ENCODE data around the gene C2orf76. TPM values are rescaled to one million over a fixed set of nuclear protein-coding genes. Genes with fewer than 3 reads are reported as not detected.

C2orf76 gene
- total and polyA plus RNA-seq, 2 of the 4 experiments (the other 2 are of a cell fraction), result 10.6 to 12.6 TPM

GRCh38 chr2:119264781-119265692, 101.6 kb downstream of the C2orf76 start:
- Histone ChIP-seq H3K4me2 (ENCODE audit: low read depth, low read length) (no peak overlapping the region), H3K4me3 (ENCODE audit: insufficient read depth, low read depth, low read length) (no peak overlapping the region), H2AFZ (replicated peaks; ENCODE audit: low read length, poor library complexity) (peak overlapping the region; percentile 54), H2AK9ac (replicated peaks; ENCODE audit: low read depth, low read length, poor library complexity) (peak overlapping the region; percentile 74), H4K91ac (ENCODE audit: insufficient read depth, low read depth, low read length) (no peak overlapping the region), H3K27ac (ENCODE audit: insufficient read depth, low read length) (no peak overlapping the region), H4K8ac (ENCODE audit: low read depth in 2 of 2, low read length in 2 of 2) (no peak overlapping the region), H2AK5ac (ENCODE audit: low read depth, low read length) (no peak overlapping the region), H2BK5ac (ENCODE audit: low read depth, low read length, poor library complexity, severe bottlenecking) (no peak overlapping the region), H3K18ac (ENCODE audit: low read depth, low read length) (no peak overlapping the region), H3K79me1 (ENCODE audit: low read depth in 1 of 2, low read length in 2 of 2) (no peaks in the 10 kb centered on the region), H2BK20ac (ENCODE audit: low read depth, low read length) (no peak overlapping the region), H3K14ac (replicated peaks; ENCODE audit: low read depth, low read length) (no peak overlapping the region), H3K56ac (ENCODE audit: extremely low read depth, insufficient read depth, low read length) (no peak overlapping the region), H3K4ac (ENCODE audit: low read depth, low read length) (no peak overlapping the region), H3K9me1 (ENCODE audit: insufficient read depth, low read length) (peaks cover 9% of the 10 kb centered on the region), H4K20me1 (ENCODE audit: insufficient read depth, low read length) (no peaks in the 10 kb centered on the region), H2BK120ac (ENCODE audit: low read depth, low read length) (no peak overlapping the region), H3K23ac (ENCODE audit: low read depth, low read length) (no peak overlapping the region), H4K5ac (ENCODE audit: low read depth, low read length) (no peak overlapping the region), H3K27me3 (ENCODE audit: control insufficient read depth, insufficient read depth, low read length) (no peaks in the 10 kb centered on the region), H3K9ac (ENCODE audit: low read depth, low read length) (no peak overlapping the region), H2BK15ac (ENCODE audit: low read depth, low read length) (no peak overlapping the region), H3K36me3 (ENCODE audit: control insufficient read depth, insufficient read depth, low read length) (no peaks in the 10 kb centered on the region), H3K4me1 (ENCODE audit: control insufficient read depth, insufficient read depth, low read length) (peaks cover 8% of the 10 kb centered on the region; the same call in 1 of the 2 replicates), H3K9me3 (ENCODE audit: control insufficient read depth, insufficient read depth, low read length) (no peaks in the 10 kb centered on the region)
- peak; percentile 96 for ATAC-seq (ENCODE audit: low read depth)
- in situ Hi-C loops (cut with MboI; ENCODE audit: low sequenced_read_pairs), result loop anchor here (25.0 kb wide), 1 partner anchor 103 kb away; the partner anchor contains the start of gene C1QL2
- intact Hi-C loops (cut with micrococcal nuclease), result loop anchor here (1.0 kb wide), 2 partner anchors 46 to 254 kb away; no protein-coding TSS in a partner anchor
- ChIA-PET CTCF (interaction anchor here (1.1 kb wide), 1 partner anchor 16 kb away, joined by 4 read pairs; no protein-coding TSS in a partner anchor), POLR2A (ENCODE audit: unreplicated experiment) (no interaction called here)
- no TSS peak for BruUV-seq (replicated peaks)
- peak; percentile 48 for DNase-seq
- 100% methylated on average over 1 of the region's 13 CpGs; no CpG with 5 or more reads in 1 of the 2 experiments for WGBS, 2 experiments (ENCODE audit: extremely low coverage in 2 of 2, insufficient read length in 1 of 2)
- dilution Hi-C loops (cut with HindIII; ENCODE audit: low sequenced_read_pairs, unreplicated experiment), result no loop called here
- TF ChIP-seq NFE2L2 (IDR thresholded peaks at IDR 0.05; ENCODE audit: low read depth, low read length) (no peak), MAFK (IDR thresholded peaks at IDR 0.05; ENCODE audit: low read depth, low read length) (no peak), MAZ (IDR thresholded peaks at IDR 0.05; ENCODE audit: borderline replicate concordance, low read depth, low read length) (no peak), RFX5 (IDR thresholded peaks at IDR 0.05; ENCODE audit: low read depth, low read length) (no peak), ELK1 (IDR thresholded peaks at IDR 0.05; ENCODE audit: borderline replicate concordance, low read depth, low read length) (no peak), RCOR1 (IDR thresholded peaks at IDR 0.05; ENCODE audit: insufficient replicate concordance, low read length) (no peak), USF2 (IDR thresholded peaks at IDR 0.05; ENCODE audit: low read depth, low read length) (no peak), CEBPB (IDR thresholded peaks at IDR 0.05; ENCODE audit: low read depth, low read length) (no peak), MXI1 (IDR thresholded peaks at IDR 0.05; ENCODE audit: borderline replicate concordance, low read depth, low read length) (no peak), CTCF (conservative IDR thresholded peaks at IDR 0.05; ENCODE audit: low read depth, low read length) (peak; percentile 77), FOS (IDR thresholded peaks at IDR 0.05; ENCODE audit: low read depth, low read length) (no peak), POLR2A (IDR thresholded peaks at IDR 0.05; ENCODE audit: low read depth, low read length) (no peak), RAD21 (IDR thresholded peaks at IDR 0.05; ENCODE audit: low read length) (peak; percentile 89), CHD1 (IDR thresholded peaks at IDR 0.05; ENCODE audit: low read depth, low read length) (no peak)
